ENCODE measurements around the gene MSANTD1. TPM values are rescaled to one million over a fixed set of nuclear protein-coding genes. Genes with fewer than 3 reads are reported as not detected.

The MSANTD1 gene
- total RNA-seq, 2 donors from 2014 or later, result 1.4 to 2.8 TPM

DNA sequence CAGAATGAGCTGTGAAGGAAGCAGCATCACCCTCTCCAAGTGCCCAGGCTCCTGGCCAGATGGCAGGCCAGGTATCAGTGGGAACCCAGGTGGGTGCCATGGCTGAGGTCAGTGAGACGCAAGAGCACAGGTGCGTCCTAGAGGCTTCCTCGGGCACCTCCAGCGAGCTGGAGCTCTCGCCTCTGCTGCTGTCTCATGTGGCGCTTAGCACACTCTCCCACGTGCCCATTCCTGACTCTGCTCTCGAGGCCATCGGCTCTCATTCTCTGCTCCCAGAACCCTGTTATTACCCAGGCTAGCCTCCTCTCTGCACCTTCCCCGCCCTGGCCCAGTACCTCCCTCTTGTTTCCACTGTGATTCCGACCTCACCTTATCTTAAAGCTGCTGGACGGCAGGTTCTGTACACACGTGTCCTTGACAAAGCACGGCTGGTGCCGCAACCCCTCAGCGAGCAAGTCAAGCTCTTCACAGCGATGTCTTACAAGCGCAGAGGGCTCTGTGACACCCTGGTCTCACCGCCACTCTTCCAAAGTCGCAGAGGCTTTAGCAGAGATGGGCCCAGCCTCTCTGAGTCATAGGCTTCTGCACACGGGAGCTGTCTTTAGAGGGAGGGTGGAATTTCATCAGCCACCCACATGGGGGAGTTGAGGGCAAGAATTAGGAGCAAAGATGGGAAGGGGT lies 15.4 kb upstream of the MSANTD1 start:
- Histone ChIP-seq H3K27ac (no peak overlapping the region), H3K9me3 (no peaks in the 10 kb centered on the region), H3K4me1 (ENCODE audit: control insufficient read depth in 1 of 2, low read depth in 2 of 2) (no peaks in the 10 kb centered on the region), H3K36me3 (peaks cover 91% of the 10 kb centered on the region), H3K27me3 (replicated peaks; ENCODE audit: insufficient read depth) (no peaks in the 10 kb centered on the region), H3K4me3 (no peak overlapping the region)
- ATAC-seq (ENCODE audit: insufficient number of reproducible peaks, low FRiP score, low read depth), result no peak
- TF ChIP-seq, protein P1, sequence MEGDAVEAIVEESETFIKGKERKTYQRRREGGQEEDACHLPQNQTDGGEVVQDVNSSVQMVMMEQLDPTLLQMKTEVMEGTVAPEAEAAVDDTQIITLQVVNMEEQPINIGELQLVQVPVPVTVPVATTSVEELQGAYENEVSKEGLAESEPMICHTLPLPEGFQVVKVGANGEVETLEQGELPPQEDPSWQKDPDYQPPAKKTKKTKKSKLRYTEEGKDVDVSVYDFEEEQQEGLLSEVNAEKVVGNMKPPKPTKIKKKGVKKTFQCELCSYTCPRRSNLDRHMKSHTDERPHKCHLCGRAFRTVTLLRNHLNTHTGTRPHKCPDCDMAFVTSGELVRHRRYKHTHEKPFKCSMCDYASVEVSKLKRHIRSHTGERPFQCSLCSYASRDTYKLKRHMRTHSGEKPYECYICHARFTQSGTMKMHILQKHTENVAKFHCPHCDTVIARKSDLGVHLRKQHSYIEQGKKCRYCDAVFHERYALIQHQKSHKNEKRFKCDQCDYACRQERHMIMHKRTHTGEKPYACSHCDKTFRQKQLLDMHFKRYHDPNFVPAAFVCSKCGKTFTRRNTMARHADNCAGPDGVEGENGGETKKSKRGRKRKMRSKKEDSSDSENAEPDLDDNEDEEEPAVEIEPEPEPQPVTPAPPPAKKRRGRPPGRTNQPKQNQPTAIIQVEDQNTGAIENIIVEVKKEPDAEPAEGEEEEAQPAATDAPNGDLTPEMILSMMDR (IDR thresholded peaks at IDR 0.05), result no peak
- no peak for DNase-seq (ENCODE audit: low spot score)

DNA sequence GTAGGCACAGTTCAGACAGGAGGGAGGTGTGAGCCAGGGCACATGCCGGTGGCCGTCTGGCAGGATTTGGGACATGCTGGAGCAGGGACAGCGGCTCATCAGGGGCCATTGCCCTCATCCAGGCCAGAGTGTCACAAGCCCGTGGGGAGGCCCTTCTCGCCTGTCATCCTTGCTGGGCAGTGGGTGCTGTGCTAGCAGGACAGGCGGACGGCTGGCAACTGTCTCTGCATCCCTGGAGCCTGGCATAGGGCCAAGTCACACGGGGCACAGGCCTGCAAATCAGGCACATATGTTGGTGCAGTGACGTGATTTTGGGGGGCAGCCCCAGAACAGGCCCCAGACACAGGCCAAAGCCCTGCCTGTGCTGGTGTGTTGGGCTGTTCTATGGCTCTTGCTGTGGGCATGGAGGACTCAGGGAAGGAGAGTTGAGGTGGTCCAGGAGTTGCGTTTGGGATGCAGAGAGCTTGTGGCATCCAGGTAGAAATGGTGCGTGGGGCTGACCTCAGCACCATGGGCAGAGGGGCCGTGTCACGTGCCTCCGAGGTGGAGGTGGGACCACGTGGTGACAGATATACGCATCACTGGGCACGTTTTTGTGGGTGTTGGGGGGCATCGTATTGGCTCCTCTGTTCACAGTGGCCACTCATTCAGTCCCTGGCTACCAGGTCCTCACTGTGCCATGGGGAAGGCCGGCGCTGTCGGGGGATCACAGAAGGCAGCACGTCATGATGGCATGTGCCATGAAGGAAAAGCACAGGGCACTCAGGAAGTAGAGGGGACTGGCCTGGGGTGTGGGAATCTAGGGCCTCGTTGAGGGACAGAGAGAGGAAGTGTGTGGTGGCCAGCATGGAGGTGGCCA lies 14.6 kb upstream of the MSANTD1 start:
- Histone ChIP-seq H3K9me3 (no peaks in the 10 kb centered on the region), H3K4me1 (ENCODE audit: control insufficient read depth in 1 of 2, low read depth in 2 of 2) (no peaks in the 10 kb centered on the region), H3K27ac (no peak overlapping the region), H3K36me3 (peaks cover 90% of the 10 kb centered on the region), H3K4me3 (no peak overlapping the region), H3K27me3 (replicated peaks; ENCODE audit: insufficient read depth) (no peaks in the 10 kb centered on the region)
- DNase-seq (ENCODE audit: low spot score) (no peak), ATAC-seq (ENCODE audit: insufficient number of reproducible peaks, low FRiP score, low read depth) (no peak)
- TF ChIP-seq, protein P1 (IDR thresholded peaks at IDR 0.05), result no peak

DNA sequence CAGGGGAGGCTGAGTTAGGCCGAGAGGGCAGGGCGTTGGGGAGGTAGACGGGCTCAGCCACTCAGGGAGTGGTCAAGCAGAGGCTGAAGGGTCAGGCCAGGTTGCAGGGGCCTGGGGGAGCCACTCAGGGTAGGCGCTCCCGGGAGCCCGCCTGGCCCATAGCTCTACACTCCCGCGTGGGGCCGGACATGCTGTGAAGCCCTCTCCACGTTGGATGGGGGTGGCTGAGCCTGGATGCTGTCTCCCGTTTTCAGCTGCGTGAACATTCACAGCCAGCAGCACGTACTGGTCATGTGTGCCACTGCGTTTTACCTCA lies 14.0 kb upstream of the MSANTD1 start:
- no peak for ATAC-seq (ENCODE audit: insufficient number of reproducible peaks, low FRiP score, low read depth)
- peaks cover 90% of the 10 kb centered on the region for H3K36me3 ChIP-seq
- no peaks in the 10 kb centered on the region for H3K9me3 ChIP-seq
- TF ChIP-seq, protein P1 (IDR thresholded peaks at IDR 0.05), result no peak
- H3K27ac ChIP-seq, result no peak overlapping the region
- no peaks in the 10 kb centered on the region for H3K4me1 ChIP-seq (ENCODE audit: control insufficient read depth in 1 of 2, low read depth in 2 of 2)
- H3K4me3 ChIP-seq, result no peak overlapping the region
- no peaks in the 10 kb centered on the region for H3K27me3 ChIP-seq (replicated peaks; ENCODE audit: insufficient read depth)
- DNase-seq (ENCODE audit: low spot score), result no peak

DNA sequence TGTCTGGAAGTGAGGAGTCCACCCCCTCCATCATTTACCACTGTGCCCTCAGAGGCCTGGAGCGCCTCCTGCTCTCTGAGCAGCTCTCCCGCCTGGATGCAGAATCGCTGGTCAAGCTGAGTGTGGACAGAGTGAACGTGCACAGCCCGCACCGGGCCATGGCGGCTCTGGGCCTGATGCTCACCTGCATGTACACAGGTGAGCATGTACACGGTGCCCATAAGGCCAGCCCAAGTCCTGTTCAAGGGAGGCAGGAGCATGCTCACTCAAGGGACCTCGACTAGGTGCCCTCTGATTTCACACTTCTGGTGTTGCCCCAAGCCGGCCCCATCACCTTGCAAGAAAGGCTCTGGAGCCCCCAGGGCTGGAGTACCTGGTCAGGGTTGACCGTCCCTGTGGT lies 13.4 kb upstream of the MSANTD1 start:
- no peak for ATAC-seq (ENCODE audit: insufficient number of reproducible peaks, low FRiP score, low read depth)
- TF ChIP-seq, protein P1 (IDR thresholded peaks at IDR 0.05), result no peak
- H3K36me3 ChIP-seq, result peaks cover 85% of the 10 kb centered on the region
- DNase-seq (ENCODE audit: low spot score), result no peak
- H3K9me3 ChIP-seq, result no peaks in the 10 kb centered on the region
- H3K27me3 ChIP-seq (replicated peaks; ENCODE audit: insufficient read depth), result no peaks in the 10 kb centered on the region
- H3K27ac ChIP-seq, result no peak overlapping the region
- no peak overlapping the region for H3K4me3 ChIP-seq
- no peaks in the 10 kb centered on the region for H3K4me1 ChIP-seq (ENCODE audit: control insufficient read depth in 1 of 2, low read depth in 2 of 2)

DNA sequence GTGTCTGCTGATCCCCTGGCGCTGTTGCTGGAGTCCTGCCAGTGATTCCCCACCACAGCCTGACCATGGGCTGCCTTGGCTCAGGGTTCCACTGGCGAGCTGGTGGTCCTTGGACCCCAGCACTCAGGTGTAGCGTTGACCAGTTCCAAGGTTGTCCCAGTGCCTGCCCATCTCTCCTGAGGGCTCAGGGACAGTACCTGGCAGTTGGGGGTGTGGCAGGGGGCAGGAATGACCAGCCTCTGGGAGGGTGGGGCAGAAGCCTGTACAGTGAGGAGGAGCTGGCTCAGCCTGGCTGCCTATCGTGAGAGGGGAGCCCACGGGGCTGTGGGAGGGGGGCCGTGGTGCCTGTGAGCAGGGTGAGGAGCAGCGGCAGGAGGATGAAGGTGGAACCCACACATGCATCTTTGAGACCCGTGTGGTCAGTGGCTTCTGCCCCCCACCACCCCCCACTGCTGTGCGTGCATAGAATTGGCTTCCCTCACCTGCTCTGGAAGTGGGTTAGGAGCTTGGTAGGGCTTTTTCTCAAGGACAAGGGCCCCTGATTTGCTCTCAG lies 12.6 kb upstream of the MSANTD1 start:
- ATAC-seq (ENCODE audit: insufficient number of reproducible peaks, low FRiP score, low read depth) (no peak), DNase-seq (ENCODE audit: low spot score) (no peak)
- Histone ChIP-seq H3K36me3 (peaks cover 77% of the 10 kb centered on the region), H3K27ac (no peak overlapping the region), H3K4me1 (ENCODE audit: control insufficient read depth in 1 of 2, low read depth in 2 of 2) (peaks cover 0 to 4% of the 10 kb centered on the region in 2 donors), H3K27me3 (replicated peaks; ENCODE audit: insufficient read depth) (no peaks in the 10 kb centered on the region), H3K9me3 (no peaks in the 10 kb centered on the region), H3K4me3 (no peak overlapping the region)
- TF ChIP-seq, protein P1 (IDR thresholded peaks at IDR 0.05), result no peak
